ENCODE results near the gene ALCAM. TPM values are rescaled to one million over a fixed set of nuclear protein-coding genes. Genes with fewer than 3 reads are reported as not detected.
A peak's percentile ranks its signal among the peaks of the same experiment; 100 is the strongest.

ALCAM gene
- polyA plus RNA-seq, 3 donors: 114 to 122 (median 116) TPM

DNA sequence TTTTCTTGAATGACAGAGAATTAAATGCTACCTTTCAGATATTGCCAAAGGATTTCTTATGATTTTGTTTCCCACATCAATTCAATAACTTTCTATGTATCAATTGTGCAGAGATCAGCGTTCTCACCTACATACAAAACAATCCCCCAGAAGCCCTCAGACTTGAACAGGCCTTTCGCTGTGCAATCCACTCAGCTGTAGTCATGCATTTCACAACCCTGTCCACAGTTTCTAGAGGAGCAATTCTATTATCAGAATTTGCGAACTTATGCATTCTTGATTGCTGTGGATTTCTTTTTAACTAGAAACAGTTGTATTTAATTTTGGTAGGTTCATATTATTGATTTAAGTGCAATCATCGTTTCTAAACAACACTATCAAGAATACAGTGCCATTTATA lies 13.7 kb upstream of the ALCAM start:
- no peak for DNase-seq

- DNase-seq: peak; percentile 22
Observed at GRCh38 chr3:105353485-105354161, 13.1 kb upstream of the ALCAM start.

DNA sequence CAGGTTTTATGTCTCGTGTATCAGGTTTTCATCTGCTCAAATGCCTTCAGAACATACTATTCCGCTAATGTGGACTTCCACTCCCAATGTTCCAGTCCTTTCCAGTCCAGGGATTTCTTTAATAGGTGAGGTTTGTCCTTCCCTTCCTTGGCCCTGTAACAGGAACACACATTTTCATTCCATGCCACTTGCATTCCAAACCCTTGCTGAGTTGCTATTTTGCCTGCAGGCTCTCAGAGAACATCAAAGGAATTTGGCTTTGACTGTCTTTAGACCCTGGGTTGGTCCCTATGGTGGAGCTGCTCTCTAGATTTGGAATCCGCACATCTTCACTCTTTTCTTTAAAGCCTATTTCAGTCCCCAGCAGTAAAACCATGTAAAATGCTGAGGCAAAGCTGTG lies 12.3 kb upstream of the ALCAM start:
- no peak for DNase-seq

GRCh38 chr3:105355408-105356061 lies 11.2 kb upstream of the ALCAM start:
- peak; percentile 52 for DNase-seq

DNA sequence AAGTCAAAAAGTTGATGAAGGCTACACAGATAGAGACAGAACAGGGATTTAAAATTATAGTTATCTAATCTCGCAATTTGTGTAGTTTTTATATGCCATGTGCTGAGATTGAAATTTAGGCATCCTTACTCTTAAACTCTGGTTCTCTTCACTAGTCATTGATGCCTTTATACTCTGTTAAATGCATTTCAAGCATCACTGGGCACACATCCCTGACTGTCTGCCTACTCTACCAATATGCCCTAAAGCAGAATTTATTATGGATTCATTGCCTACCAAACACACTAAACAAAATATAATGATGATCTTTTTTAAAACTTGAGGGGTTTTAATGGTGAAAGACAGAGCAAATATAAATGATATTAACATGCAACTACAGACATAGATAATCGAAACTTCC lies 10.3 kb upstream of the ALCAM start:
- no peak for DNase-seq

DNA sequence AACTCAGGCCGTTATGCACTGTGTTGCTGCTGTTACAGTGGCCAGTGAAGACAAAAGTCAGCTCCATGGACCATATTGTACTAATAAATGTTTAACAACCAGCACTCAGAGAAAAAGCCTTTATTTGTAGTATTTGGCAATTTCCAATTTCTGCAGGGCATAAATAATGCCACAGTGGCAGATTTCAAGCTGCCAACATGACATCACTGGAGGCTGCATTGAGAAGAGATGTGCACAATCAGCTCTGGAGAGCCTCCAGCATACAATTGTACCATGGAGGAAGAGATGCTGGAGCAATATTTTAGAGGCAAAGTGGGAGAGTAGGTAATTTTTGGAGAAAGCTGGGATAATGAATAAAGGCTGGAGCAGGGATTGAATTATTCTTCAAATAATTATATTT lies 9.7 kb upstream of the ALCAM start:
- DNase-seq: no peak

GRCh38 chr3:105359098-105359762 lies 7.5 kb upstream of the ALCAM start:
- no peak for DNase-seq

DNA sequence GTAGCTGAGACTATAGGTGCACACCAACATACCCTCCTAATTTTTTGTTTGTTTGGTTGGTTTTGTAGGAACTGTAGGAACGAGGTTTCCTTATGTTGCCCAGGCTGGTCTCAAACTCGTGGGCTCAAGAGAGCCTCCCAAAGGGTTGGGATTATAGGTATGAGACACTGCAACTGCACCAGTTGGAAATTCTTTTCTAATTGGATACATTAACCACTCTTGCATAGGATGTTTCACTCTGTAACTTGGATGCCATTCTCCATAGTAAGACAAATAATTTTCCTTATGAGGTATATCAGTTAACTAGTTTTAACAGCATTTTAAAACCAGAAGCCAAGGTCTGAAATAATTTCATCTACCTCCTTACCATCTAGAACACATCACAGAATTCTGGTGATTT lies 6.7 kb upstream of the ALCAM start:
- DNase-seq: no peak

DNA sequence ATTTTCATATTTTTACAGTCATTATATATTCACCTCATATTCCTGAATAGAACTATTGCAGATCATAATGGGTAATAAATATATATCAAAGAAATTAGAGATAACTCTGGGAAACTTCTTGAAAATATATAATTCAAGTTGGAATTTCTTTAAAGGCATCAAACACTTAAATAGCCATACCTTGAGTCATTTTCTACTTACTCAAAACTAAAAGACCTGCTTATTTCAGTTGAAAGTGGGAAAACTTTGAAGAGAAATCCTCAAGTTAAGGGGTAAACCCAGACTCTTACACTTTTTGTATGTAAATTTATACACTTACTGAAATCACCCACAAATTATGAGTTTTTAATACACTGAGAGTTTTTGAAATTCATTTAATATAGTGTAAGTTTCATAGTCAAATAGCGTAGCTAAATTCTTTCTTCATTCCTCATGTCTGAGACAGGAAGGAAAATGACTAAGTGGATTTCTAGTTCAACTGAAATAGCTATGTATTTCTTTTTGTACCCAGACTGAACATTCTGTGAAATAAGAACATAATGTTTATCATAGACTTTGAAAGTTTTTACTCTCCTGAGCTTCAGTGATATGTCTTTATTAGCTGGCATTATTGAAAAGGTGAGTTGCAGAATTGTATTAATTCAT lies 4.6 kb upstream of the ALCAM start:
- DNase-seq: no peak

DNA sequence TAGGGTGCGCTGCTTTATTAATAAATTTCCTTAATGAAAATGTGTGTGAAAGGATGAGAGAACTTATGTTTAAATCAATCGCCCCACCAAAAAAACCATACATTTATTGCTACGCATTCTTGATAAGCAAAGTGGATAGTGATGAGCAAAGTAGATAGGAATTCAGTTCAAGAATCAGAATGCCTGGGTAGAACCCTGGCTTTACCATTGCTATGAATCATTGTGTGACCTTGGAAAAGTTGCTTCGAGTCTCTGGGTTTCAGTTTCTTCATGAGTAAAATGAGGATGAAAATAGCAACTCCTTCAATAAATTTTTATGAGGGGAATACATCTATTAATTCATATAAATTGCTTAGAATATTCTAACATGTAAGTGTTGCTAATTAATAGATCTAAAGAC lies 2.6 kb upstream of the ALCAM start:
- DNase-seq: no peak

- no peak for DNase-seq
Observed at GRCh38 chr3:105365081-105365390, 1.7 kb upstream of the ALCAM start.

DNA sequence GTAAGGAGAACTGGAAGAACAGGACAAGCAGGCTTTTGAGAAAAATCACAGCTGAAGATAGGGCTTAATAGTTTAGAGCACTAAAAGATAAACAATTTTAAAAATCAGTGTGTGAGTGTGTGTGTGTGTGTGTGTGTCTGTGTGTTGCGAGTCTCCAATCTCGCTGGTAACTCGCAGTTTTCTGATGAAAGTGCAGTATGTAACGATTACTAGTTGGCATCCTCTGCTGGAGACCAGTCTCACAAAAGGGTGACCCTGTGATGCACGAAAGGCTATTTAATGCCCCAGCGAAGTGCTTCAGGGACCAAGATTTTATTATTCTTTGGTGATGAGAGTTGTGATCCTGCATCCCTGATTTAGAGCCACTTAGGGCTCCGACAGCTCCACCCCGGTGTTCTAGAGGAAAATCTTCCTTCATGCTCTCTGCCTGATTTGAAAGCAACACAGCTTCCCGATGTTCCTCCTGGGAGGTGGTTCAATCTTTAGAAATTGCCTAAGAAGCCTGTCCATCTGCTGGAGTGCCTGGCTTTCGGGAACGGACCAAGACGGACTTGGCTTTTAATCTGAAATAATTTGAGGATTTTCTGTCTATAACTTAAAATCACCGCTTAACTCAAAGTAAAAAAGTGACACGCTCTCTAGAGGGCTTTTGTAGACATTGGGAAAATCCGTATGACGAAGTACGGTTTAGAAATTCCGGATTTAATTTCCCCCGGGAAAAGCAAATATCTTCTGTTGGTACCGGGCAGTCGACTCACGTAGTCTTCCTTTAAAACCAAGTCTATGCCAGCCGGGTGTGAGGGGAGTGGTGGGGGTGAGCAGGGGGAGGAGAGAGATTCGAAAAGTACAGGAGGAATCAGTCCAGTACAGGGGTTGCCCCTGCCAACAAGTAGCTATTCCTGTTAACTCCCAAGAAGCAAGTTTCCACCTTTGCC lies 1.1 kb upstream of the ALCAM start:
- DNase-seq: peak; percentile 47

GRCh38 chr3:105367063-105367405 lies 325 bp downstream of the ALCAM start:
- DNase-seq: peak; percentile 14

DNA sequence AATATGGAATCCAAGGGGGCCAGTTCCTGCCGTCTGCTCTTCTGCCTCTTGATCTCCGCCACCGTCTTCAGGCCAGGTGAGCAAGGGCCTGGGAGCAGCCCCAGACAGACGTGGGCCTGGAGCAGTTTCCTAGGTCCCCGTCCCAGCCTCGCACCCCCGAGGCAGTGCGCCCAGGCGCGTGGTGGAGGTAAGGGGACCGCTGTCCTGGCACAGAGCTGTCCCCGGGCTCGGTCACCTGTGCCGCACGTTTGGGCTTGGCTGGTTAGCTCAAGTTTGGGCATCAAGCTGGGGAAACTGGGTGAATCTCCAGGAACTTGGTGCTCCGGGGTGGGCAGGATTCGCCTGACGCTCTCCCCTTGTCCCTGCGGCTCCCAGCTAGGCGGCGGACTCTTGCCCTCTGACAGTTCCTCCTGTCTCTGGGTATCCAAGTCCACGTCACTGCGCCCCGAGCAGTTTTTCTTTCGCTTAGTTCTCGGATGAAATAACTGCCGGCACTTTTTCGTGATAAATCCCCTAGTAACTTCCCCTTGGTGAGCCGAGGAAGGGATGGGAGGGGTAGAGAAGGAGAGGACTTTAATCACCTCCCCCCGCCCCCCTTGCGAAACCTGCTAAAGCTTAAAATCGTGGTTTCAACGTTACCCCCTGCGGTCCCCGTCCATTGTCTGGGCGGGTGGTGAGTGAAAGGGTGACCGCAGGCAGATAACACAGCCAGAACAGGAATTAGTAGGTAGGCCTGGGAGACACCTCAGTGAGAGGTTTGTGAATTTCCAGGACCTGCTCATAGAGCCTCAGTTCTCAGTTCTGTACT lies 901 bp downstream of the ALCAM start:
- DNase-seq: peak; percentile 40

GRCh38 chr3:105368566-105369499 lies 2.1 kb downstream of the ALCAM start:
- DNase-seq: peak; percentile 37

DNA sequence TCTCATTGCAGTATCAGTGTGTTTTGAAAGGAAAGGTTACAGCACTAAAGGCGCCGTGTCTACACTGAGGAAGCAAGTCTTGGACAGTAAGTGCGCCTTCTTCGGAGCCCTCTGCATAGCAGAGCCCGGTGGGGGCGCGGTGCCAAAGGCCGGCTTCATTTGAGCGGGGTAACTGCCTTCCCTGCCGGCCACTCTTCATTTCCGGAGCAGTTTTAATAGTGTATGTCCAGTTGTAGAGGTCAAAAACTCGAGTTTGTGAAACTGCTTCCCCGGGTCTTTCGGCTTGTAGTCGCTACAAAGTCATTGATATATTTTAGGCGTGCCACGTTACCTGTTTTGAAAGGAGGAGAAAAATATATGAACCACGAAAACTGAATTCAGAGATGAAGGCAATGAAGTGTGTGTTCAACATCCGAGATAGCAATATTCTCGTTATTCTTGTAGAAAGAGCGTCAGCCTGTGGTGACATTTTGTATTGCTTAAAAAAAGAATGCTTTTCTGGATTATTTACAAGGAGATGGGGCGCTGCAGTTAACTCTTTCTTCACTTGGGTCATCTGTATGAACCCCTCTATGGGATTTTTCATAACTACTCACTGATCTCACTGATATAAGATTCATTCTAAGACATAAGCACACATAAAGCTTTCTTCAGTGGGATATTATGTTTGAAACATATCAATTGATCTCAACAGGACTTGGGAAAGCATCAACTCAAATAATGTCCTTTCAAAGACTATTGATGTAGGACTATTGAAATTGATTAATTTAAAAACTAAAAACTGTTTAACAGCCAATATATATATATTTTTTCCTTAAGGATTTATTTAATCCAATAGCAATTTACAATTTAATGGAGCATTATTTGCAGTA lies 3.0 kb downstream of the ALCAM start:
- DNase-seq: peak; percentile 59

GRCh38 chr3:105373383-105373782 lies 6.7 kb downstream of the ALCAM start:
- no peak for DNase-seq

DNA sequence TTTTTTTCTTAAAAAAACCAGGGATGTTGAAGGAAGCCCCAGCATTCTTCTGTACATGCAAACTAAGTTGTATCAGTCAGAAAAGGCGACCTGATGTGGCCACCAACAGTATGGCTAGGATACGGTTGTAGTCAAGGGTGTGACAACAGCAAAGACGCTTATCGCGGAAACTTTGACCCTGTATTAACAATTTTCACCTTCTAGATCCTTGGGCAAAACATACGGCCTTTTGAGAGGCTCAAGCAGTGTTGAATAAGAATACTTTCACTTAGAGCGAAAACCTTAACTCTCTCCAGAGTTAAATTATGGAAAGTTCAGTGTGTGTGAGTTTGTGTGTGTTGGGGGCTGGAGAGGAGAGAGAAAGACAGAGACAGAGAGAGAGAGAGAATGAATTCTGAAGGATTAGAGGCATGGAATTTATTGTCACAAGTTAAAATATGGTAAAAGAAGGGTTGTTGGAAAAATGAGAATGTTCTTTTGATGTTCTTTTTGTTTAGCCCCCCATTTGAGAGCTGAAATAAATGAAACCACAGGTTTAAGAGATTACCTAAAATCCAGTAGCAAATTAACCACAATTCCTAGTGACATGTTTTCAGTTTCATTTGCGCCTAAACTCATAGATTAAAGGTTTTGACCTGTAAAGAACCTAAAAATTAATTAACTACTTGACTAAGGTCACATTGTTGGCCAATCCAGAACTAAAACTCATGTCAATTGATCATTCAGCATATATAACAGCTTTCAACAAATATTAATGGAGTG lies 9.2 kb downstream of the ALCAM start:
- no peak for DNase-seq
